Measurements from ENCODE around the gene SORCS3.

Gene SORCS3

DNA sequence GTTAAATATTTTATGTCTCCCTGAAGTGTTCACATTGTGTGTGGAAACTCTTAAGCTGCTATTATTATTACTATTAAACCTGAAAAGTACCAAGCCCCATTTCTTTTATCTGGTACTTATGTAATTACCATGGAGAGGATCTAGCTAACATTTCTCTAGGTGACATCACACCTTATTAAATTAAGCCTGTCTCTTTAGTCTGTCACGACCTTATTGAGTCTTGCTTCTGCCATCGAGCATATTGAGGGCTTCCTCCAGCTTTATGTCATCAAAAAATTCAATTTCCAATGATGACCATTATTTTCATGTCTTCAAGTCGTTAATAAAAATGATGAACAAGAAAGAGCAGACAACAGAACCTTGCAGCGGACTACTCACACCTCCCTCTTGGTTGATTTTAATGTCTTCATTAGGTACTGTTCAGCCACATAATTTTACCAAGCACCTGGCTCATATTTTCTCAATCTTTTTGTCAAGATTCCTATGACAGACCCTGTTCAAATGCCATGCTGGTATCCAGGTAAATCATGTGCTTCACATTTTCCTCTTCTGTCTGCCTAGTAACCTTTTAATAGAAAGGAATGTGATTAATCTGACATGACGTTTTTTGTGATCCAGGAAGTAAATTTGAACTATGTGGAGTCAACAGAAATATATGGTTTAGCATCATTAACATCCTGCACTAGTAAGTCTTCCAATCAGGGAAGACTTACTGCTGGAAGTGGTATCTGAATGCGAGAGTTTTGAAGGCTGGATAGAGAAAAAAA lies 556.7 kb downstream of the SORCS3 start:
- DNase-seq: no peak

DNA sequence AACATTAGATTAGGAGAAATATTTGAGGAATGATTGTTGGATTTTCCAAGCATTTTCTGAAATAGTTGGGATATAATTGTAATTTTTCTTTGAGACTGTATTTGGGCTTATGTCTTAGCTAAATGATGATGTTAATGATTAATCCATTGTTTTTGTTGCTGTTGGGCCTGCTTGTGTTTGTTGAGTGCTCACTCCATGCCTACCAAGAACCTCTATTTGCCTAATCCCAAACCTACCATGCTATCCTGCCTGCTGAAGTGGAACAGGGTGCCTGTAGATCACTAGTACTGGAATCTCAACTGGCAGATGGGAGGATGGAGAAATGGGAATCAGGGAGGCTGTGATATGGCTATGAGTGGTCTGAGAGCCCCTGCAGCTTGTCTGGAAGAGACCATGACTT lies 565.5 kb downstream of the SORCS3 start:
- no peak for DNase-seq

DNA sequence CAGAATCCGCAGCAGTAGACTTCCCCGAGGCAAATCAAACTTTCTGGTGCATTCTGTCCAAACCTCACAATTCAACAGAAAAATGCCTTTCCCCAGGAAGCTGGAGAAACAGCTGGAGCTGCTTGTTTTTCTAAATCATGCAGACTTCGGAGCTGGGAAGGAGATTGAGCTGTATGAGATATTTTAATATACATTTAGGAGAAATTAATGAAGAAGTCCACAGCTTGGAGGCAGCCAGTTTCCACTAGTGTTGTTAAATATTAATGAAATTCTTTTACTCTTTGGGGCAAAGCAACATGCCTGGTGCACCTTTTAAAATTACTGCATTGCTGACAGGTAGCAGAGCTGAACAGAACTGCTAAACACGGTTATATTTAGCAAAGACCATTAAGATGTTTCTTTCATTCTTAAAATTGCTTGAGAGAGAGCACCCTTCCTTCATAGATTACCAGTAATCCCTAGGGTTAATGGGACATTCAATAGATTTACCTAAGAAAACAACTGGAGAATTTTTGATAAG lies 566.4 kb downstream of the SORCS3 start:
- DNase-seq: no peak

DNA sequence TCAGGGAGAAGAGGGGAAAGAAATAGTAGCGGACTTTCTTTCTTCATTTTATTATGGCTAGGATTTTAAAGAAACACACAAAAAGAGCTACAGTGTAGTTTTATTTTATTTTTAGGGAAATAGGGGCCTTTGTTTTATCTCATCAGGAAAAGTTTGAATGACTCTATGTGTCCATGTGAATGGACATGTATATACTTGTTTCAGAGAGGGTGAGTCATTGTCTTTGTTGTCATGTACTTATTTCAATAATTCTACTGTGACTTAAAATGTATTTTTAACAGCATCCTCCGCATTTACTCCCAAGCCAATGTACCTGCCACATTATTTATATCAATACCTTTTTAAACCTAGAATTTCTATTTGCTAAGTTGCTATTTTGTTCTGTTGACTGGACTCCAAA lies 569.5 kb downstream of the SORCS3 start:
- DNase-seq: no peak

DNA sequence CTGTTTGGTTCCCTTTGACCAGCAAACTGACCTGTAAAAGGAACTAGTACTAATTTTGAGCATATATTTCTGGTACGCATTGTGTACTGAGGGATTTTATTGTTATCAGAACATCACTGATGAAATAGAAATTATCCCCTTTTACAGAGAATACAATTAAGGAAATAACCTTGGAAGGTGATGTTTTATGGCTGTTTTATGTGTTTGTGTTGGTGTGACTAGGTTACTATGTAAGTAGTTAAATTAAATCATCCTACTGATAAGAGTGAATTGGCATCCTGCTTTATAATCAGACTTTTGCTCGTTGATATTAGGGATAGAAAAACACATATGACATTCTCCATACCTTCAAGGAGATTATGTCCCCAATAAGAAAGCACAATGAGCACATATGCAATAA lies 596.6 kb downstream of the SORCS3 start:
- DNase-seq: no peak

DNA sequence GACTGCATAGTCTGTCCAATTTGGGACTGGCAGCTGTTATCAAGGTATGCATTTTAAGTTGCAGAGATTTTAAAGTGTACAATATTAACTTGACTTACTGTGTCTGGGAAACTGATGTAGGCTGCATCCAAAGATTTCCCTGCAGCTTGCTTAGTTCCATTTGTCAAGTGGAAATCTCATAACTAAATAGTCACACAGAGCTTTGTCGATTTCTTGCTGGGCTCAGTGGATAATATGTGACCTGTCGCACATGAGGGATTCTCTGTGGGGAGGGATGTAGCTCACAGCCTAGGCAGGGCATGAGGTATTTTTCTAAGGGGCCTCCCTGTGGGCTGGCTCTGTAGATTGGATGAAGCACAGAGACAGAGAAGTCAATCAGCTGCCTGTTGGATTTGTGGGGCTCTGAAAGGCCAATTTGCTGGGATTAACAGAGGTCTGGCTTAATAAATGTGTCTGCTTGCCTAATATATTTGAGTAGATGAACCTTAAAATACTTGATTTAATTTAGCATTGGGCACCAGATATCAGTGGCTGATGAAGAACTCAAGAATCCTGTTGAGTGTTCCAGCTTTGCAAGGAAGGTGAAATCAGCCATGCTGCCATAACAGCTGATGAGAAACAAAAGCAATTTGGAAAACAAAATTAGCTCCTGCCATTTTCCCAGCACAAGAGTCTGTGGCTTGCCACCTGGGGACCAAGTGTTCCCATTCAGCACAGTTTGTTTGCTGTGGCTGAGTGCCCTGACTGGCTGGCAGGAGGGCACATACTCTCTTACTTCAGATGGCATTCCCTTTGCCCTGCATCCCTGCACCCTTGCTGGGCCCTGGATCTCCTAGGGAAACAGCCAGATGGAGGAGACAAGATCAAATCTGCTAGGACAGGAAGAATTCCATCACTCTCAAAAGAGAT lies 598.5 kb downstream of the SORCS3 start:
- DNase-seq: no peak

DNA sequence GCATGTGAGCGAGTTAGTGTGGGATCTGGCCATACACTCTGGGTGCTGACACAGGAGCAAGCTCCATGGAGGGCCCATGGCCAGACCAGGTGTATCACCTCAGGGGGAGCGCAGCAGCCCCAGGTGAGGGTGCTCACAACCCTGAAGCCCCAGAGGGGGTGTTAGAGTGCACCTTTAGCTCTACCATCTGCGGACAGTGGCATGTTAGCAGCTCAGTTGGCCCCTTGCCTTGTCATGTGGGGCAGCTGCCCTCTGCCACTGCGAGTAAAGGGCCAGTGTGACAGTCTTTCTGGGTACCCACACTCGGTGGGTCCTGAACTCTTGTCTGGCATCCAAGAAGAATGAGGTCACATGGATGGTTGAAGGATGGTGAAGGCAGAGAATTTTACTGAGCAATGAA lies 600.2 kb downstream of the SORCS3 start:
- no peak for DNase-seq

DNA sequence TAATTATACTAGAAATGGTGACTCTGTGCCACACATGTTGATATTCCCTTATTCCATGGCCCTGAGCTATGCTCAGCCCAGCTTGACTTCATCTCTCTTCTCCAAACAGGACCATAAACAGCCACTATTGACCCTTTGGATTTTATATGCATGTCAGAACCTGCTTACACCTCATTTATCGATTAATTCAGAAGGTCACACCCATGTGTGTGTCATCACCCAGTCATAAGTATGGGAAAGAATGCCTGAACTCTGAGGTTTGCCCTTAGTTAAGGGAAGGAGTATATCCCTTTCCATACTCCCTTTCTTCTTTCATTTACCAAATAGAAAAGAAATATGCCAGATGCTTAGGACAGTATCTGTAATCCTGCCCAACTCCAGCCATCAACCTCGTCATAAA lies 602.3 kb downstream of the SORCS3 start:
- no peak for DNase-seq

DNA sequence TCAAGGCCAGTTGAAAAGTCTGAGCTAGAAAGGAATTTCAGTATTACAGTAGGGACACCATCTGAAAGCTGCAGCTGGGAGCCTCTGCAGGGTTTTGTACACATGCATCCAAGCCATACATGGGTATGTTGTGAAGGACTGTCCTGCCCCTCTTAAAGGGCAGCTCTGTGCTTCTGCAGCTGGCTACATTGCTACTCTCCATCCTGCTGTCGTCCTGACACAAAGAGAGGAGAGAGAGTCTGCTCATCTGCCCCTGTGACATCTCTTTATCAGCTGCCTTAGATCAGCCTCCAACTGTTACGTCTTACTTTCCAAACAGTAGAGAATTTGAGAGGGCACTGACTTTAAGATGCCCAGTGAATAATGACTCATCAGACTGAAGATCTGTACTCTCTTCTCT lies 602.7 kb downstream of the SORCS3 start:
- DNase-seq: no peak

DNA sequence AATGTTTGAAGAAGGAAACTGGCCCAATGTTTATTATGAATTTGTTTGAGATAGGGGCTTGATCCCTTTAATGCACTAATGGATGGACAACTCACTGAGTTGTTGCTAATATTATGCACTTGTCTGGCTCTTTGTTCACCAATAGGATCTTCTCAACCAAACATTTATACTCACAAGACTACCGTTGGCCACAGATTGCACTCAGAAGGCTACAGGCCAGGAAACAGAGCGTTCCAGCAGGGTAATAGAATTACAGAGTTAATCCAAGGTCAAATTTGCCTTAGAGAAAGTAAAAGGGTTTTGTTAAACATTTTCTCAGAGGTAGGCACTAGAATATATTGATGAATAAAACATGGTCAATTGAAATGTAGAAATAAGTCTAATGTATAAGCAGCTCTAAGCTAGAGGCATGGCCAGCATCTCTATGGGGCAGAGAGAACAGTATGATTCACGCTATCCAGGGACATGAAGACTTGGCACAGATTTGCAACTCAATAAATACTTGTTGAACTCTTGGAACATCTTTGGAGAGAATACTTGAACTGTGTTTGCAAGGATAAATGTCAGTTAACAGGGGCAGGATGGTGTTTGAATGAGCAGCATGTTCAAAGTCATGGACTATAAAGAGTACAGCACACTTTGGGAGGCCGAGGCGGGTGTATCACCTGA lies 606.9 kb downstream of the SORCS3 start:
- no peak for DNase-seq

DNA sequence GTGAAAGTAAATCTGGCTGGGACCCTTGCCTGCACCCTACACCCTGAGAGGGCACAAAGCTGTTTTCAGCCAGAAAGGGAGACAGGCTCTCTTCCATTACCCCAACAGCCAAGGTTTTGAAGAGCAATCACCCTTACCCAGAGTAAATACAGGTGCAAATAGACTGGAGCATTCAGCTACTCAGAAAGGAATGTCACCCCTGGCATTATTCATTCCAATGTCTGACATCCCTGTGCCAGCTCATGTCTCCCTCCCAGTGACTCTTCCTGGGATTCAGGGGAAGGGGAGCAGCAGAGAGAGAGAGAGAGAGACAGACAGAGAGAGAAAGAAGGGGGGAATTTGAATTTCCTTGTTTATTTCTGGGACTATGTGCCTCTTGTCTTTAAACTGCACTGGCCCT lies 611.8 kb downstream of the SORCS3 start:
- DNase-seq: no peak

DNA sequence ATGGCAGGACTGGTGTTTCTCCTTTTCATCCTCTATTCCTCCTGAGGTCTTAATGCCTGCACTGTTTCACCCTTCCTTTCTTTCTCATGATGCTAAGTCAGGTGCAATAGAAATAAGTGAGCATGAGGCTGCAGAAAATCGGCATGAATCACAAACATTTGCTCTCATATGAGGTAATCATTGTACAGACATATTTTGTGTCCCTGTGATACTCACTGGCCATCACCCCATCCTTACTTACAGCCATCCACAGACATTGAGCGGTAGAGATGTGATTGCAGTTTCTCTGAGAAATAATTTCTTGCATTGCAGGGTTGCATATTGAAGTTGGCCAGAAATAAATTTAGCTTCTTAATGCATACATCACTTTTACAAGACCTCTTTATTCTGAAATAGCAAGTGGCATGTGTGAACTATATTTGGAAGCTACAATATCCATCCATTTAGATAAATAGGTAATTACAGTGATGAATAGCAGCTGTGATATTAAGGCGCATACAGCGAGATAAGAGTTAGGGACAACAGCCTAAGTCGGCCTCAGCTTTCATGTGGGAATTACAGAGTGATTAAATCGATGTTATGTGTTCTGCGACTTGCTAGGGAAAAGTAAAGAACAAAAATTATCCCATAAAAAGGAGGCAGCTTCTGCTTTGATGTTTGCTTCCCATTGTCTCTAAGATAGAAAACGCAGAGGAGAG lies 612.6 kb downstream of the SORCS3 start:
- DNase-seq: no peak

DNA sequence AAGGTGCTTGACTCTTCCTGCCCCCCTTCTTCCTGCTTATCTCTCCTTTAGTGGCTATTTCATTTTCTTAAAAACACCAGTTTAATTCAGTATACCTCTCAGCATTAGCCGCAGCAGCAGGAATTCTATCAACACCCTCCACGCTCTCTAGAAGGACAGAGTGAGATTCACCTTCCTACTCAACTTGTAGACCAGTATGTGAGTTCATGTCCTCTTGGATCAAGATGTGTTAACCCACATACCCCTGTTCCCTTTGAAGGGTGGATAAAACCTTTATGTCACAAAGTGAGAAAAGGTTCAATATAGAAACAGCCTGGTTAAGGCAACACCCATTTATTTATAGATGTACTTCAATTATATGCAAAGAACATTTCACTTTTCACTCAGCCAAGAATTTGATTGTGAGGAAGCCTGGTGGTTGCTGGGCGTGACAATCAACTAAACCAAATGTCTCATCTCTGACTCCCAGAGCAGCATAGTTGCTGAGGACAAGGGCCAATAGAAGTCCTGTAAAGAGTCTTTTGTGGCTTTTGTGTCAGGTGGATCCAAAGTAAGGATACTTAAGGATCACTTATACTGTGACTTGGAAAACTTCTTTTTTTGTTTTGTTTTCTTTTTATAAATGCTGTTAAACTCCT lies 617.1 kb downstream of the SORCS3 start:
- no peak for DNase-seq

DNA sequence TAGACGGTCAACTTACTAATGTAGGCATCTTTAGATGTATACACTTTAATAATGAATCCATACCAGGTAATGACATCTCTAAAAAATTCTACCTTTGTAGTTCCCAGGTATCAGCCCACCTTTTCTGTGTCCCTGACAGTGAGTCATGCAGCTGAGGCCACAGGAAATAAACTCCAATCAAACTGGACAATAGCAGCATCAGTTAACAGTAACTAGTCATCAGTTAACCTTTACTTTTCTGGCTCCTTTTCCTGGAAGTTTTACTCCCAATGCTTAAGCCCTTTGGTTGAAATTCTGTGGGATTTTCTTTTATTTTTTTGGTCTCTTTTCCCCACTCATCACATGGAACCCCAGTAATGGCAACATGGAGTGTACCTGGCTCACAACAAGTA lies 617.6 kb downstream of the SORCS3 start:
- DNase-seq: no peak

DNA sequence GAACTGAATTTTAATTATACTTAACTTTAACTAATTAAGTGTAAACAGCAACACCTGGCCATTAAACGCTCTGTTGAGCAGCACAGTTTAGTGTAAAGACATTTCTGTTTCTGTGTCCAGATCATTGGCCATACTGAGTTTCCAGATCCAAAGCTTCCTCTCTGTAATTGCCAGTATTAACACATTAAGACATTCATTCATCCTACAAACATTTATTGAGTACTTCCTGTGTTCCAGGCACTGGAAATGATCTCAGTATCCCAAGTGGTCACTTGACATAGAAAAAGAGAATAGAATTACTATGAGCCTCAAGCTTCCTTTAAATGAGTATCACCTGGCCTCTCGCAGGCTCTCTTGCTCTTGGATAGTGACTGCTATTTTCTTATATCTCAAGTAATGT lies 618.1 kb downstream of the SORCS3 start:
- DNase-seq: no peak

DNA sequence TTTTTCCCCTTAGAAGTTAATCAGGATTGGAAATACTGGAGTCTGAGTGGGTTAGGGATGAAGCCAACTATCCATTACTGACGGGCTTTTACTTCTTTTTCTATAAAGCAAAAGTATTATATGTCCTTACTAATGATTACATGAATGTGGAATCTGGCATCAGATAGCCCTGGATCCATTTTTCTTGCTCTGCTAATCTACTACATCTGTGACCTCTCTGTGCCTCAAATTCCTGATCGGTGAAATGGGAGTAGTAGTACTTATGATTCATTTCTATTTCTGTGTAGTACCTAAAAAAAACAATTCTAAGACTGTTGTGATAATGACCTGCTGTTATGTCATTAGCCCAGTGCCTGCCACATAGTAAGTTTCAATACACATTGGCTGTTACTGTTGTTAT lies 621.6 kb downstream of the SORCS3 start:
- no peak for DNase-seq

DNA sequence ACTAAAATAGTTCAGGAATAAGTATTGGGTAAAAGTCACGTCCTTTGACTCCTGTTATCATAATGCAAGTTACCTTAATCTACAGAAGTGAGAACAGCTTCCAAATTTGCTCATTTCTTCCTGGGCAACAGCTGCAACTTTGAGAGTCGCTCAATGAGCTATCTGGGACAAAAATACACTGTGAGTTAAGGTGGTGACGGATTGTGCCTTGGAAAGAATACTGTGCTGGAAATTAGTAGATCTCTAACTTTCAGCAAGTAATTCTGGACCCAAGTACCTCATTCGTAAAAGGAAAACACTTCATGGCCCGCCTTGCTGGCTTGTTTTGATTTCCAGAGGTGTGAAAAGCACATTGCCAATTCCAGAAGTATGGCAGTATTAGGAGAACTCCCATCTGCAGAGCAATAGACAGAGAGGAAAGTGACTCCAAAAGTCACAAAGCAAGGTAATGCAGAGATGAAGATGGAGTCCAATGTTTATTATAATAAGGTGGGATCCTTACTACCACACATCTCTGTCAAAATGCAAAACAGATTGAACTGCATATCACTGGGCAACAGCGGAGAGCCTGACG lies 626.0 kb downstream of the SORCS3 start:
- no peak for DNase-seq

DNA sequence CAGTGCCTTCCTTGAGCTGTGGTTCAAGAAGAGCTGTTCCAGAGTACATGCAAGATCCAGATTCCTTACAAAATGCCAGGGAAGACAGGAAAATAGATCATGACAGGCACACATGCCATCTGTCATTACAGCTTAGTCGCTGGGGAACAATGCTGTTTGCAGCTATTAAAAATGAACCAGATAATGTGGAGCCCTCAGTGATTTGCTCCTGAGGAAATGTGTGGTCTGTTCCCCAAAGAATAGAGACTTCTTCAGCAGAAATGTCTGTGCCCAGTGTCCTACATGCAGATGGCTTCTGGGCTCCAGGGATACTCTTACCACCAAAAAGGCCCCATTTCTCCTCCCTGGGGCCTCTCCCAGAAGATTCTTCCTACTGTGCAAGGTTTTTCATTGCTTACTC lies 627.9 kb downstream of the SORCS3 start:
- DNase-seq: no peak

DNA sequence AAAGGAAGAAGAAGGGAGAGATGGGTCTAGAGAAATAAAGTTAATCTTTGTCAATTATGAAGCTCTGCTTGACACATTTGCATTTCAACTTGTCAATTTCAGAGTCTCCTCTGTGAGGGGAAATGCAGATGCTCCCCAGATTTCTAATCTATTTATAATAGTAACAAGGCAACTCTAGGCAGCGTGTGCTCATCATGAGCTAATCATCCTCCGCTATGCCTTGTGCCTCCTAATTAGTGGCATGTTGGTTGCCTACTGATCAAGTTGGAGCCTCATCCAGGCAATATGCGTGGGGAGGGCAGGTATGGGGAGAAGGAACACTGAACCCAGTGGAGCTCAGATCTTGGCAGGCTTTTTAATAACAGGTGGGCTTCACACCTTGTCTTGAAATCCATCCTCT lies 628.6 kb downstream of the SORCS3 start:
- DNase-seq: no peak

DNA sequence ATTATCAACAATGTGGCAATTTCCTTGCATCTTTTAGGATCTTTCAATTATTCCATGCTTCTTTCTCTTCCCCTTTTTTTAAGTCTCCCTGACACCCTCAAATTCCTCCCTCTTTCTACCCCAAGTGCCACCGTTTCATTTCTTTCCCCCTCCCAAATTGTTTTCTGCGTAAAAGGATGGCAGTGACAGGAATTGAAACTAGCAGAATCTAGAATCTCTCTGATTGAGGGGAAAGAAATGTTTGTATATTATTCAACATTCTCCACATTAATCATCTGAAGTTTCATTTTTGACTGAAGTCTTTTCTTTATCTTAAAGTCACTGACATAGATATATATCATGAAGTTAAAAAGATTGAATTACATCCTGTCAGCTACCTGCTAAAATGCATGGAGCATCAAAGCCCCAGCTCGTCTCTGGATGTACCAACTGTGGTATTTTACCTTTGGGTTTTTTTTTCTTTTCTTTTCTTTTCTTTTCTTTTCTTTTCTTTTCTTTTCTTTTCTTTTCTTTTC lies 633.5 kb downstream of the SORCS3 start:
- no peak for DNase-seq

DNA sequence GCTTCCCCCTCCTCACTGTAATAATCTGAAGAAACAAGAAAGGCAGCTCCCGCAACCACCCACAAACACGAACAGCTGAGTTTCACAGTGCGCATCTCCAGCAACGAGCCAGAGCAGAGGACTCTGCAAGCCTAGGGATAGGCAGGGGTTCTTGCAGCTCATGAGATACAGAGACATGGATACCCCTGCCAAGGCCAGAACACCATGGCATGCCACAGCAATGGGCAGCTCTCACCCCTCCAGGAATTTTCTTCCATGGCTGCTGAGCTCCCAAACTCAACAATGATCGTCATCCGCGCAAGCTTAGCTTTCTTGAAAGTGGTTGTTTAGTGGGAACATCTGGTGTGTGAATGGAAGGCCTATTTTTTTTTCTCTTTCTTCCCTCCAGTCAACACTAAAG lies 637.3 kb downstream of the SORCS3 start:
- DNase-seq: no peak

DNA sequence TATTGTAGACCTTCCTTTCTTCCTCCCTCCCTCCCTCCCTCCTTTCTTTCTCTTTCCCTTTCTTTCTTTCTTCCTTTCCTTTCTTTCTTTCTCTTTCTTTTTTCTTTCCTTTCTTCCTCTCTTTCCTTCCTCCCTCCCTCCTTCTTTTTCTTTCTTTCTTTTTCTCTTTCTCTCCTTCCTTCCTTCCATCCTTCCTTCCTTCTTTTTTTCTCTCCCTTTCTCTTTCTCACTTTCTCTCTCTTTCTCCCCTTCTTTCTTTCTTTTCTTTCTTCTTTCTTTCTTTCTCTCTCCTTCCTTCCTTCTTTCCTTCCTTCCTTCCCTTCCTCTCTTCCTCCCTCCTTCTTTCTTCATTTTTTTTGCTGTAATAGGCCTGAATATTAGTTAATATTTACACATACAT lies 638.0 kb downstream of the SORCS3 start:
- DNase-seq: no peak
